WTC11 (cell line): Measurements from ENCODE around the gene YAP1. TPM values are rescaled to one million over a fixed set of nuclear protein-coding genes. Genes with fewer than 3 reads are reported as not detected.
A peak's percentile ranks its signal among the peaks of the same experiment; 100 is the strongest.

Experiments used
- ATAC-seq: fragments of 200-7000 bp; cut with Tn5 transposase; 2 replicates; pipeline ENCODE4 v1.10.0; 2021; ENCODE audit warnings: mild to moderate bottlenecking, moderate library complexity
- CTCF ChIA-PET: fragments of 300-600 bp; sonication (Branson Sonifier 250); formaldehyde crosslinking; loops from one replicate; lab custom pipeline; 2021; ENCODE audit warnings: antibody characterized with exemption; lab: Charles Lee
- POLR2A ChIA-PET: fragments of 350-600 bp; sonication (Branson Sonifier 250); formaldehyde crosslinking; loops from one replicate; lab custom pipeline; 2021; ENCODE audit warnings: antibody characterized with exemption; lab: Charles Lee
- DNase-seq: peaks from one replicate; pipeline ENCODE4 v3.0.0; 2021; ENCODE audit warnings: low spot score
- H3K27ac Mint-ChIP-seq: 2 replicates; pipeline ENCODE4 v1.8.0; 2021; ENCODE audit warnings: mixed read lengths
- H3K27me3 Mint-ChIP-seq: 2 replicates; pipeline ENCODE4 v1.8.0; 2021; ENCODE audit warnings: low read depth, mild to moderate bottlenecking, moderate library complexity, mixed read lengths
- H3K36me3 Mint-ChIP-seq: 2 replicates; pipeline ENCODE4 v1.8.0; 2021; ENCODE audit warnings: mixed read lengths
- H3K4me1 Mint-ChIP-seq: 2 replicates; pipeline ENCODE4 v1.8.0; 2022; ENCODE audit warnings: mixed read lengths
- H3K4me3 Mint-ChIP-seq: 2 replicates; pipeline ENCODE4 v1.8.0; 2021; ENCODE audit warnings: mild to moderate bottlenecking, moderate library complexity, mixed read lengths
- H3K9me3 Mint-ChIP-seq: 2 replicates; pipeline ENCODE4 v1.8.0; 2021; ENCODE audit warnings: mixed read lengths
- AFF4 ChIP-seq: sonication (generic); formaldehyde crosslinking; IDR thresholded peaks from 2 replicates; pipeline ENCODE4 v1.8.1; 2023; ENCODE audit warnings: mild to moderate bottlenecking, missing genetic modification reagents, borderline replicate concordance
- AR ChIP-seq: fragments of 250-450 bp; sonication (Bioruptor Pico); IDR thresholded peaks from 2 replicates; pipeline ENCODE4 v1.9.0; 2021; ENCODE audit warnings: mild to moderate bottlenecking
- CDX4 ChIP-seq: fragments of 250-450 bp; sonication (Bioruptor Pico); IDR thresholded peaks from 2 replicates; pipeline ENCODE4 v1.9.0; 2021; ENCODE audit warnings: moderate library complexity, mild to moderate bottlenecking, inconsistent platforms, borderline replicate concordance
- CREB1 ChIP-seq: sonication (generic); formaldehyde crosslinking; IDR thresholded peaks from 2 replicates; pipeline ENCODE4 v1.8.0; 2023; ENCODE audit warnings: mild to moderate bottlenecking, missing genetic modification reagents
- CREM ChIP-seq: sonication (generic); formaldehyde crosslinking; IDR thresholded peaks from 2 replicates; pipeline ENCODE4 v1.8.1; 2022; ENCODE audit warnings: mild to moderate bottlenecking, missing genetic modification reagents, moderate library complexity
- CTCF ChIP-seq: fragments of 200-600 bp; IDR thresholded peaks from 2 replicates; pipeline ENCODE4 v1.8.0; 2022; ENCODE audit warnings: antibody characterized with exemption
- FOXP4 ChIP-seq: sonication (generic); formaldehyde crosslinking; IDR thresholded peaks from 2 replicates; pipeline ENCODE4 v1.8.0; 2022; ENCODE audit warnings: mild to moderate bottlenecking, missing genetic modification reagents
- MXD4 ChIP-seq: fragments of 250-450 bp; sonication (Bioruptor Pico); IDR thresholded peaks from 2 replicates; pipeline ENCODE4 v1.8.0; 2021; ENCODE audit warnings: mild to moderate bottlenecking, moderate library complexity, borderline replicate concordance
- NFATC4 ChIP-seq: fragments of 250-450 bp; sonication (Bioruptor Pico); IDR thresholded peaks from 2 replicates; pipeline ENCODE4 v1.9.0; 2021; ENCODE audit warnings: mild to moderate bottlenecking
- NFE2L1 ChIP-seq: sonication (generic); formaldehyde crosslinking; IDR thresholded peaks from 2 replicates; pipeline ENCODE4 v1.8.1; 2023; ENCODE audit warnings: missing genetic modification reagents
- SMAD3 ChIP-seq: sonication (generic); formaldehyde crosslinking; IDR thresholded peaks from 2 replicates; pipeline ENCODE4 v1.8.0; 2022; ENCODE audit warnings: missing genetic modification reagents, mild to moderate bottlenecking, borderline replicate concordance
- SMAD4 ChIP-seq: sonication (generic); formaldehyde crosslinking; IDR thresholded peaks from 2 replicates; pipeline ENCODE4 v1.8.0; 2022; ENCODE audit warnings: mild to moderate bottlenecking, missing genetic modification reagents
- TEAD4 ChIP-seq: sonication (generic); formaldehyde crosslinking; IDR thresholded peaks from 2 replicates; pipeline ENCODE4 v1.8.0; 2022; ENCODE audit warnings: mild to moderate bottlenecking, missing genetic modification reagents
- TP53 ChIP-seq: sonication (generic); formaldehyde crosslinking; IDR thresholded peaks from 2 replicates; pipeline ENCODE4 v1.8.1; 2023; ENCODE audit warnings: mild to moderate bottlenecking, missing genetic modification reagents
- ZBTB21 ChIP-seq: sonication (generic); formaldehyde crosslinking; IDR thresholded peaks from 2 replicates; pipeline ENCODE4 v1.8.1; 2023; ENCODE audit warnings: mild to moderate bottlenecking, missing genetic modification reagents, borderline replicate concordance
- ZMAT4 ChIP-seq: fragments of 250-450 bp; sonication (Bioruptor Pico); IDR thresholded peaks from 2 replicates; pipeline ENCODE4 v1.9.0; 2021; ENCODE audit warnings: mild to moderate bottlenecking
- ZNF263 ChIP-seq: sonication (generic); formaldehyde crosslinking; IDR thresholded peaks from 2 replicates; pipeline ENCODE4 v1.8.1; 2022; ENCODE audit warnings: low read depth, mild to moderate bottlenecking, moderate library complexity, missing genetic modification reagents
- ZNF416 ChIP-seq: fragments of 250-450 bp; sonication (Bioruptor Pico); IDR thresholded peaks from 2 replicates; pipeline ENCODE4 v1.9.0; 2021; ENCODE audit warnings: mild to moderate bottlenecking, inconsistent platforms
- total RNA-seq: library from RNA; stranded (reverse); gene quantifications from 3 replicates; pipeline ENCODE4 v1.2.3, GENCODE V29; 2021

Gene YAP1
- total RNA-seq, 1 experiment from 2014 or later = 88.7 TPM

- POLR2A ChIA-PET = no interaction called here
- H3K27ac Mint-ChIP-seq = peak overlapping the region; percentile 83
These were observed 116.6 kb downstream of the YAP1 start for GRCh38 chr11:102226702-102227490.

GRCh38 chr11:102229510-102230123 lies 119.4 kb downstream of the YAP1 start:
- CTCF ChIA-PET = no interaction called here
- Mint-ChIP-seq H3K27ac (peak overlapping the region; percentile 82), H3K4me3 (no peak overlapping the region), H3K4me1 (peaks cover 22% of the 10 kb centered on the region), H3K27me3 (no peaks in the 10 kb centered on the region), H3K36me3 (peaks cover 18% of the 10 kb centered on the region), H3K9me3 (no peaks in the 10 kb centered on the region)
- DNase-seq (no peak), ATAC-seq (no peak)
- POLR2A ChIA-PET = no interaction called here
- TF ChIP-seq MXD4 (CRISPR knock-in tag) (no peak), ZNF263 (CRISPR knock-in tag) (no peak), NFATC4 (CRISPR knock-in tag) (no peak), SMAD3 (CRISPR knock-in tag) (no peak), SMAD4 (CRISPR knock-in tag) (no peak), TP53 (no peak), FOXP4 (no peak), NFE2L1 (CRISPR knock-in tag) (no peak), CREB1 (CRISPR knock-in tag) (no peak), CREM (CRISPR knock-in tag) (no peak), AFF4 (no peak), ZBTB21 (CRISPR knock-in tag) (no peak), TEAD4 (CRISPR knock-in tag) (no peak), AR (no peak), CDX4 (CRISPR knock-in tag) (no peak)

More at GRCh38 chr11:102226702-102227490, 116.6 kb downstream of the YAP1 start:
- H3K4me1 Mint-ChIP-seq = peaks cover 29% of the 10 kb centered on the region
- no peak overlapping the region for H3K4me3 Mint-ChIP-seq
- H3K9me3 Mint-ChIP-seq = no peaks in the 10 kb centered on the region
- DNase-seq (no peak), ATAC-seq (no peak)
- H3K27me3 Mint-ChIP-seq = no peaks in the 10 kb centered on the region
- CTCF ChIA-PET = interaction anchor here (1.0 to 1.2 kb wide), 3 partner anchors 39 to 166 kb away, joined by 3 to 4 read pairs (median 4); no protein-coding TSS in a partner anchor
- no peak for TF ChIP-seq TP53
- TF ChIP-seq ZMAT4 (CRISPR knock-in tag) = no peak
- no peak for TF ChIP-seq CTCF
- no peak for TF ChIP-seq ZNF416 (CRISPR knock-in tag)
- H3K36me3 Mint-ChIP-seq = peaks cover 28% of the 10 kb centered on the region
